Nephron (organoid): ENCODE data around the gene DIO1.
"Not testable (repeated sequence)": the region's sequence is repeated elsewhere in the genome, so short reads cannot be mapped to it uniquely, and the experiment has no call there.

Source experiments
- H3K27ac Mint-ChIP-seq, 3 experiments: 2 replicates each; pipeline ENCODE4 v1.8.0; 2020; ENCODE audit warnings: mixed read lengths in 3 of 3, mild to moderate bottlenecking in 2 of 3, moderate library complexity in 1 of 3
- H3K27me3 Mint-ChIP-seq: 2 replicates; pipeline ENCODE4 v1.8.0; 2021; ENCODE audit warnings: low read depth, mild to moderate bottlenecking, moderate library complexity, mixed read lengths
- H3K36me3 Mint-ChIP-seq: 2 replicates; pipeline ENCODE4 v1.8.0; 2020; ENCODE audit warnings: low read depth, mixed read lengths
- H3K4me1 Mint-ChIP-seq: 2 replicates; pipeline ENCODE4 v1.8.0; 2020; ENCODE audit warnings: mixed read lengths
- H3K4me3 Mint-ChIP-seq, 3 experiments: 2 replicates each; pipeline ENCODE4 v1.8.0; 2020; ENCODE audit warnings: mild to moderate bottlenecking in 3 of 3, mixed read lengths in 3 of 3, moderate library complexity in 2 of 3
- H3K9me3 Mint-ChIP-seq: 2 replicates; pipeline ENCODE4 v1.8.0; 2020; ENCODE audit warnings: mixed read lengths
- TF ChIP-seq, protein P1 (sequence below), 3 experiments: fragments of 200-600 bp; sonication (generic); IDR thresholded peaks; one replicate each; pipeline ENCODE4 v1.5.0; 2021; ENCODE audit warnings: antibody characterized with exemption in 3 of 3; ENCODE audit not compliant: unreplicated experiment in 3 of 3

DIO1 gene

DNA sequence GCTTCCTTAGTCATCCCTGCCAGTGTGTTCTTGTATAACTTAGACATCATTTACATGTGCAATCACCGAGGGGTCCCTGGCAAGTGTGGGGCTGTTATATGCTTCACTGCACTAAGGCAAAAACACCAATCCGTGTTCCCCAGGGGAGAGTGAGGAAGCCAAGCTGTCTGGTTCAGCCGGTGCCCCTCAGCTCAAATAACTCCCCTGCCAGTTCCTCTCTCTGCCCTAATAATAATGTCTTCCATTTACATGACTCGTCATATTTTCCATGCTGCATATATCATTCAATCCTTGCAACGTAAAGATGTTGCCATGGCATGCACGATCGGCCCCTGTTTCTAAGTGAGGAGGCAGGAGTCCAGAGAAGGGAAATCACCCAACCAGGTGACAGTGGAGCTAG lies 31.5 kb upstream of the DIO1 start:
- Mint-ChIP-seq H3K27ac (no peak overlapping the region), H3K9me3 (no peaks in the 10 kb centered on the region), H3K4me1 (no peaks in the 10 kb centered on the region), H3K27me3 (no peaks in the 10 kb centered on the region), H3K4me3 (no peak overlapping the region), H3K36me3 (peaks cover 24% of the 10 kb centered on the region)
- TF ChIP-seq, protein P1, sequence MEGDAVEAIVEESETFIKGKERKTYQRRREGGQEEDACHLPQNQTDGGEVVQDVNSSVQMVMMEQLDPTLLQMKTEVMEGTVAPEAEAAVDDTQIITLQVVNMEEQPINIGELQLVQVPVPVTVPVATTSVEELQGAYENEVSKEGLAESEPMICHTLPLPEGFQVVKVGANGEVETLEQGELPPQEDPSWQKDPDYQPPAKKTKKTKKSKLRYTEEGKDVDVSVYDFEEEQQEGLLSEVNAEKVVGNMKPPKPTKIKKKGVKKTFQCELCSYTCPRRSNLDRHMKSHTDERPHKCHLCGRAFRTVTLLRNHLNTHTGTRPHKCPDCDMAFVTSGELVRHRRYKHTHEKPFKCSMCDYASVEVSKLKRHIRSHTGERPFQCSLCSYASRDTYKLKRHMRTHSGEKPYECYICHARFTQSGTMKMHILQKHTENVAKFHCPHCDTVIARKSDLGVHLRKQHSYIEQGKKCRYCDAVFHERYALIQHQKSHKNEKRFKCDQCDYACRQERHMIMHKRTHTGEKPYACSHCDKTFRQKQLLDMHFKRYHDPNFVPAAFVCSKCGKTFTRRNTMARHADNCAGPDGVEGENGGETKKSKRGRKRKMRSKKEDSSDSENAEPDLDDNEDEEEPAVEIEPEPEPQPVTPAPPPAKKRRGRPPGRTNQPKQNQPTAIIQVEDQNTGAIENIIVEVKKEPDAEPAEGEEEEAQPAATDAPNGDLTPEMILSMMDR (IDR thresholded peaks at IDR 0.05; ENCODE audit: unreplicated experiment in 3 of 3): no peak

DNA sequence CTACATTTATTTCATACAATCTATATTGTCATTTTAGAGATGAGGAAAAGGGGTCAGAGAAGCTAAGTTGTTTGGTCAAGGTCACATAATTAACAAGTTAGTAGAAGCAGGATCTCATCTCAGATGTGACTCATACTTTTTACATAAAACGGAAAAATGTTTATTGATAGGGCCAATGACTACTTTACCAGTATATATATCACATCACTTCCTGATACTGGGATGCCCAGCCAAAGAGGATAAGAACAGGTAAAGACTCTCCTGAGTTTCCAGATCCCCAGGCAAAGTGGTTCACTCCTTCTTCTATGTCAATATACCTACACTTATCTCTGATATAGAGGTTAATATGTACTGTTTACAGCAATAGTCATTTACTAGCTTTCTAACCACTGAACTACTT lies 25.4 kb upstream of the DIO1 start:
- Mint-ChIP-seq H3K9me3 (no peaks in the 10 kb centered on the region), H3K4me3 (no peak overlapping the region), H3K4me1 (no peaks in the 10 kb centered on the region), H3K27me3 (no peaks in the 10 kb centered on the region), H3K27ac (no peak overlapping the region), H3K36me3 (peaks cover 39% of the 10 kb centered on the region)
- TF ChIP-seq, protein P1 (IDR thresholded peaks at IDR 0.05; ENCODE audit: unreplicated experiment in 3 of 3): no peak

DNA sequence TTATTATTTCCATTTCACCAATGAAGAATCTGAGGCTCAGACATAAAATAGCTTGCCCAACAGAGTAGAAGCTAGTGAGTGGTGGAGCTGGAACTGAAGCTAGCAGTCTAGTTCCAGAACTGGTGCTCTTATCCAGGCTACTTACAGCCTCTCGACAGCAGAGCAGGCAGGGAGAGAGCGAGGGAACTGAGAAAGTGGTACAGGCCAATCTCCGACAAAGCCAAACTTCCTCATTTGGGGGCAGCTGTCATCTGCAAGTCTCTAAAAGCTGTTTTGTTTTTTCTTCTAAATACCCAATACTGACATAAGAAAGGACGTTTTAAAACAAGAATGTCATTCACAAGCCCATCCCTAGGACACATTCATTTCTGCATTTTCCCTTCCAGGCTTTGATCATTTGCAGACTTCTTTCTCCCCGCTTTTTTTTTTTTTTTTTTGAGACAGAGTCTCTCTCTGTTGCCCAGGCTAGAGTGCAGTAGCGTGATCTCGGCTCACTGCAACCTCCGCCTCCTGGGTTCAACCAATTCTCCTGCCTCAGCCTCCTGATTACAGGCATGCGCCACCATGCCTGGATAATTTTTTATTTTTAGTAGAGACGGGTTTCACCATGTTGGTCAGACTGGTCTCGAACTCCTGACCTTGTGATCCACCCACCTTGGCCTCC lies 24.4 kb upstream of the DIO1 start:
- Mint-ChIP-seq H3K36me3 (peaks cover 39% of the 10 kb centered on the region), H3K27me3 (no peaks in the 10 kb centered on the region), H3K4me1 (no peaks in the 10 kb centered on the region), H3K27ac (no peak overlapping the region), H3K9me3 (no peaks in the 10 kb centered on the region), H3K4me3 (no peak overlapping the region)
- TF ChIP-seq, protein P1 (IDR thresholded peaks at IDR 0.05; ENCODE audit: unreplicated experiment in 3 of 3): no peak

DNA sequence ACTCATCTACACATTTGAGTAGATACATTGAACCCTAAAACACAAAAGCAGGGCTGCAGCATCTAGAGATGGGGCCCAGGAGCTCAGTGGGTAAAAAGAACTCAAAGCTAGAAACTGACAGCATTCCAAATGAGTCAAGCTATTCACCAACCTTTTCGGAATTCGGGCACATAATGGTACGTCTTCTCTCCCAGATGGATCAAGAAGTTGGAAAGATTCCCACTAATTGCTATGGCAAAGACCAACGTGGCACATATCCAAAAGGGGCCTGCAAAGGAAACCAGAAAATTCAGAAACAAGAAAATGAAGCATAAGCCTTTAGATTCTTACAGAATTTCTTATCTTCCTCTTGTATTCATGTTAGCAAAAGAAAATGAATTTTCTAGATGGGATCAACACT lies 22.8 kb upstream of the DIO1 start:
- no peaks in the 10 kb centered on the region for H3K9me3 Mint-ChIP-seq
- H3K27ac Mint-ChIP-seq: no peak overlapping the region
- TF ChIP-seq, protein P1 (IDR thresholded peaks at IDR 0.05; ENCODE audit: unreplicated experiment in 3 of 3): no peak
- no peak overlapping the region for H3K4me3 Mint-ChIP-seq
- no peaks in the 10 kb centered on the region for H3K4me1 Mint-ChIP-seq
- no peaks in the 10 kb centered on the region for H3K27me3 Mint-ChIP-seq
- peaks cover 43% of the 10 kb centered on the region for H3K36me3 Mint-ChIP-seq

DNA sequence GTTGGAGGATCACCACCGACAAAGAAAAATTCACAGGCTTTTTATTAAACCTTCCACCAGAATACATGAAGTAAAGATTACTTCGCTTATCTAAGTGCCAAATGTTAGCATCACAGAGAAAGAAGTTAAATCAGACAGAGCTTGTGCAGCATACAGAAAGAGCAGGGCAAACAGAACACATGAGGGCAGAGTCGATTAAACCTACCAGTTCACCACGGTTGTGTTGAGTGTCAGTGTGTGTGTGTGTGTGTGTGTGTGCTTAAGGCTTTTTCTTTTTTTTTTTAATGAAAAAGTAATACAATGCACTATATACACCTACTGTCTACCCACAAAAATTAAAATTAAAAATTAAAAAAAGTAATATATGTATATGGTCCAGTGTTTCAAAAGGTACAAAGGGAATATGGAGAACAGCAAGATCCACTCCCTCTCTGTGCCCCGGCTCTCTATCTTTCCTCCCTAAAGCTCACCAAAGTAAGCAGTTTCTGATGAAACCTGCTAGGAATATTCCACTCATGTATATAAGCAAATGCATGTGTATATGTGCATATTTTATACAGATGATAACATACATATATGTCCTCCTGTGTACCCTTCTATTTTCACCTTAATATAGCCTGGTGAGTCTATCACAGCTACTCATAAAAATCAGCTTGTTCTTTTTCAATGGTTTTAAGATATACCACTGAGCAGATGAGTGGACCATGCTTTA lies 22.1 kb upstream of the DIO1 start:
- H3K36me3 Mint-ChIP-seq: peaks cover 39% of the 10 kb centered on the region
- no peaks in the 10 kb centered on the region for H3K27me3 Mint-ChIP-seq
- no peaks in the 10 kb centered on the region for H3K4me1 Mint-ChIP-seq
- no peaks in the 10 kb centered on the region for H3K9me3 Mint-ChIP-seq
- no peak overlapping the region for H3K4me3 Mint-ChIP-seq
- TF ChIP-seq, protein P1 (IDR thresholded peaks at IDR 0.05; ENCODE audit: unreplicated experiment in 3 of 3): no peak
- no peak overlapping the region for H3K27ac Mint-ChIP-seq

DNA sequence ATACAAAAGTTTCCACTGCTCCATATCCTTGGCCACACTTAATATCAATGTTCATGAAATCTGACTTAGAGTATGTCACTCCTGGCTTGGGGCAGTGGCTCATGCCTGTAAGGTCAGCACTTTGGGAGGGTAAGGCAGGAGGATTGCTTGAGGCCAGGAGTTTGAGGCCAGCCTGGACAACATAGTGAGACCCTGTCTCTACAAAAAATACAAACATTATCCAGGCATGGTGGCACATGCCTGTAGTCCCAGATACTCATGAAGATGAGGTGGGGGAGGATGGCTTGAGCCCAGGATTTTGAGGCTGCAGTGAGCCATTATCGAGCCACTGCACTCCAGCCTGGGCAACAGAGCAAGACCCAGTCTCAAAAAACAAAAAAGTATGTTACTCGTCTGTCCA lies 18.8 kb upstream of the DIO1 start:
- H3K27me3 Mint-ChIP-seq, H3K4me3 Mint-ChIP-seq, H3K27ac Mint-ChIP-seq, H3K9me3 Mint-ChIP-seq, H3K4me1 Mint-ChIP-seq: not testable (repeated sequence)
- H3K36me3 Mint-ChIP-seq: peaks cover 36% of the 10 kb centered on the region
